ENCODE results near the gene ZNF641.

The ZNF641 gene

GRCh38 chr12:48350249-48351021 is at the start of gene ZNF641:
TSS of gene ZNF641 (minus strand) at chr12:48350919. CDS start at chr12:48348090, 2,829 bp downstream.
- peak within 1 kb of the TSS; percentile 81 for H3K9ac ChIP-seq (ENCODE audit: low read length)
- peak within 1 kb of the TSS; percentile 87 for H3K4me2 ChIP-seq (ENCODE audit: low read length)
- H2AFZ ChIP-seq (ENCODE audit: low read length): peak within 1 kb of the TSS; percentile 24; the same call in 1 of the 2 replicates
- peak within 1 kb of the TSS; percentile 57 for H3K27ac ChIP-seq (ENCODE audit: low read depth, low read length, poor library complexity, severe bottlenecking)
- peaks cover 24% of the 10 kb centered on the region for H3K36me3 ChIP-seq (ENCODE audit: insufficient read depth, low read length)
- H3K9me3 ChIP-seq (ENCODE audit: low read length): no peaks in the 10 kb centered on the region
- H4K20me1 ChIP-seq (ENCODE audit: insufficient read depth, low read length): no peaks in the 10 kb centered on the region
- H3F3A ChIP-seq (ENCODE audit: insufficient read depth, low read length): peaks cover 4% of the 10 kb centered on the region; the same call in 1 of the 2 replicates
- no peaks in the 10 kb centered on the region for H3K79me2 ChIP-seq (ENCODE audit: insufficient read depth, low read length)
- no peaks in the 10 kb centered on the region for H3K9me2 ChIP-seq (ENCODE audit: low read depth, low read length)
- H3K27me3 ChIP-seq (ENCODE audit: insufficient read depth, low read length): no peaks in the 10 kb centered on the region
- peak within 1 kb of the TSS; percentile 77 for H3K4me3 ChIP-seq (ENCODE audit: low read depth, low read length, poor library complexity, severe bottlenecking)
- H3K4me1 ChIP-seq (ENCODE audit: insufficient read depth, low read length, severe bottlenecking): peaks cover 13% of the 10 kb centered on the region
- TF ChIP-seq EZH2 (IDR thresholded peaks at IDR 0.05; ENCODE audit: borderline replicate concordance, low read length): no peak
- no peak for TF ChIP-seq CTCF (IDR thresholded peaks at IDR 0.05; ENCODE audit: low read length)

GRCh38 chr12:48390026-48390425 is 39.3 kb upstream of the ZNF641 start:
- Histone ChIP-seq H3K36me3 (ENCODE audit: insufficient read depth, low read length) (no peaks in the 10 kb centered on the region), H3K4me1 (ENCODE audit: insufficient read depth, low read length, severe bottlenecking) (no peaks in the 10 kb centered on the region), H3K9me2 (ENCODE audit: low read depth, low read length) (no peaks in the 10 kb centered on the region), H3K27ac (ENCODE audit: low read depth, low read length, poor library complexity, severe bottlenecking) (no peak overlapping the region), H3K9ac (ENCODE audit: low read length) (no peak overlapping the region), H3K27me3 (ENCODE audit: insufficient read depth, low read length) (no peaks in the 10 kb centered on the region), H3F3A (ENCODE audit: insufficient read depth, low read length) (no peaks in the 10 kb centered on the region), H4K20me1 (ENCODE audit: insufficient read depth, low read length) (no peaks in the 10 kb centered on the region), H3K4me2 (ENCODE audit: low read length) (no peak overlapping the region), H3K9me3 (ENCODE audit: low read length) (no peaks in the 10 kb centered on the region), H3K4me3 (ENCODE audit: low read depth, low read length, poor library complexity, severe bottlenecking) (no peak overlapping the region), H2AFZ (ENCODE audit: low read length) (no peak overlapping the region), H3K79me2 (ENCODE audit: insufficient read depth, low read length) (no peaks in the 10 kb centered on the region)
- TF ChIP-seq EZH2 (IDR thresholded peaks at IDR 0.05; ENCODE audit: borderline replicate concordance, low read length) (no peak), CTCF (IDR thresholded peaks at IDR 0.05; ENCODE audit: low read length) (no peak)

GRCh38 chr12:48389409-48389808 is 38.7 kb upstream of the ZNF641 start:
- H3K4me2 ChIP-seq (ENCODE audit: low read length): no peak overlapping the region
- no peaks in the 10 kb centered on the region for H3K36me3 ChIP-seq (ENCODE audit: insufficient read depth, low read length)
- no peak overlapping the region for H3K9ac ChIP-seq (ENCODE audit: low read length)
- no peaks in the 10 kb centered on the region for H3K9me2 ChIP-seq (ENCODE audit: low read depth, low read length)
- H3F3A ChIP-seq (ENCODE audit: insufficient read depth, low read length): no peaks in the 10 kb centered on the region
- H3K9me3 ChIP-seq (ENCODE audit: low read length): no peaks in the 10 kb centered on the region
- no peaks in the 10 kb centered on the region for H3K27me3 ChIP-seq (ENCODE audit: insufficient read depth, low read length)
- no peaks in the 10 kb centered on the region for H3K4me1 ChIP-seq (ENCODE audit: insufficient read depth, low read length, severe bottlenecking)
- H3K79me2 ChIP-seq (ENCODE audit: insufficient read depth, low read length): no peaks in the 10 kb centered on the region
- TF ChIP-seq CTCF (IDR thresholded peaks at IDR 0.05; ENCODE audit: low read length) (no peak), EZH2 (IDR thresholded peaks at IDR 0.05; ENCODE audit: borderline replicate concordance, low read length) (no peak)
- H4K20me1 ChIP-seq (ENCODE audit: insufficient read depth, low read length): no peaks in the 10 kb centered on the region
- H3K4me3 ChIP-seq (ENCODE audit: low read depth, low read length, poor library complexity, severe bottlenecking): no peak overlapping the region
- H2AFZ ChIP-seq (ENCODE audit: low read length): no peak overlapping the region
- no peak overlapping the region for H3K27ac ChIP-seq (ENCODE audit: low read depth, low read length, poor library complexity, severe bottlenecking)
